ENCODE results near the gene CHRNA1. TPM values are rescaled to one million over a fixed set of nuclear protein-coding genes. Genes with fewer than 3 reads are reported as not detected.

CHRNA1 gene
- total RNA-seq, 4 donors from 2014 or later = not detected

GRCh38 chr2:174705321-174705720 lies 59.0 kb downstream of the CHRNA1 start:
- 63% methylated on average over 4 of the region's 4 CpGs for WGBS
- Histone ChIP-seq H3K4me1 (no peaks in the 10 kb centered on the region), H3K27me3 (peaks cover 29% of the 10 kb centered on the region), H3K36me3 (no peaks in the 10 kb centered on the region), H3K27ac (no peak overlapping the region), H3K4me3 (no peak overlapping the region), H3K9me3 (no peaks in the 10 kb centered on the region)
- TF ChIP-seq CTCF (IDR thresholded peaks at IDR 0.05) (no peak), POLR2AphosphoS5 (IDR thresholded peaks at IDR 0.05) (no peak), POLR2A (IDR thresholded peaks at IDR 0.05) (no peak), EP300 (IDR thresholded peaks at IDR 0.05) (no peak)
- no peak for DNase-seq (ENCODE audit: low spot score in 2 of 2)

- H3K27me3 ChIP-seq = peaks cover 25% of the 10 kb centered on the region
- H3K27ac ChIP-seq = no peak overlapping the region
- no peaks in the 10 kb centered on the region for H3K9me3 ChIP-seq
- H3K36me3 ChIP-seq = no peaks in the 10 kb centered on the region
- no peak overlapping the region for H3K4me3 ChIP-seq
- TF ChIP-seq POLR2AphosphoS5 (IDR thresholded peaks at IDR 0.05) = no peak
- TF ChIP-seq POLR2A (IDR thresholded peaks at IDR 0.05) = no peak
- TF ChIP-seq EP300 (IDR thresholded peaks at IDR 0.05) = no peak
- TF ChIP-seq CTCF (IDR thresholded peaks at IDR 0.05) = no peak
- 56% methylated on average over 1 of the region's 1 CpG for WGBS
- DNase-seq (ENCODE audit: low spot score in 2 of 2) = no peak
- H3K4me1 ChIP-seq = no peaks in the 10 kb centered on the region
These were observed 59.6 kb downstream of the CHRNA1 start for GRCh38 chr2:174704642-174705041.

- WGBS = 68% methylated on average over 3 of the region's 3 CpGs
- H3K4me3 ChIP-seq = no peak overlapping the region
These were observed 60.2 kb downstream of the CHRNA1 start for GRCh38 chr2:174704061-174704460.

GRCh38 chr2:174703430-174703829 lies 60.8 kb downstream of the CHRNA1 start:
- H3K9me3 ChIP-seq = no peaks in the 10 kb centered on the region
- H3K4me3 ChIP-seq = no peak overlapping the region
- TF ChIP-seq CTCF (IDR thresholded peaks at IDR 0.05) (no peak), POLR2A (IDR thresholded peaks at IDR 0.05) (no peak), POLR2AphosphoS5 (IDR thresholded peaks at IDR 0.05) (no peak), EP300 (IDR thresholded peaks at IDR 0.05) (no peak)
- H3K4me1 ChIP-seq = no peaks in the 10 kb centered on the region
- DNase-seq (ENCODE audit: low spot score in 2 of 2) = no peak
- H3K27ac ChIP-seq = no peak overlapping the region
- 45% methylated on average over 3 of the region's 3 CpGs for WGBS
- peaks cover 19% of the 10 kb centered on the region for H3K27me3 ChIP-seq
- no peaks in the 10 kb centered on the region for H3K36me3 ChIP-seq

More at GRCh38 chr2:174704061-174704460, 60.2 kb downstream of the CHRNA1 start:
- Histone ChIP-seq H3K9me3 (no peaks in the 10 kb centered on the region), H3K4me1 (no peaks in the 10 kb centered on the region), H3K27me3 (peaks cover 22% of the 10 kb centered on the region), H3K27ac (no peak overlapping the region), H3K36me3 (no peaks in the 10 kb centered on the region)
- no peak for TF ChIP-seq POLR2AphosphoS5 (IDR thresholded peaks at IDR 0.05)
- TF ChIP-seq POLR2A (IDR thresholded peaks at IDR 0.05) = no peak
- no peak for TF ChIP-seq CTCF (IDR thresholded peaks at IDR 0.05)
- TF ChIP-seq EP300 (IDR thresholded peaks at IDR 0.05) = no peak
- no peak for DNase-seq (ENCODE audit: low spot score in 2 of 2)

GRCh38 chr2:174702541-174702940 lies 61.7 kb downstream of the CHRNA1 start:
- H3K4me1 ChIP-seq = no peaks in the 10 kb centered on the region
- WGBS = 70% methylated on average over 3 of the region's 3 CpGs
- no peak for TF ChIP-seq POLR2A (IDR thresholded peaks at IDR 0.05)
- TF ChIP-seq CTCF (IDR thresholded peaks at IDR 0.05) = no peak
- TF ChIP-seq EP300 (IDR thresholded peaks at IDR 0.05) = no peak
- H3K4me3 ChIP-seq = no peak overlapping the region
- H3K9me3 ChIP-seq = no peaks in the 10 kb centered on the region
- no peaks in the 10 kb centered on the region for H3K36me3 ChIP-seq
- no peak for DNase-seq (ENCODE audit: low spot score in 2 of 2)
- no peak overlapping the region for H3K27ac ChIP-seq
- H3K27me3 ChIP-seq = peaks cover 13% of the 10 kb centered on the region
